Measurements from ENCODE around the gene CSRP2. TPM values are rescaled to one million over a fixed set of nuclear protein-coding genes. Genes with fewer than 3 reads are reported as not detected.

Gene CSRP2
- total RNA-seq, 4 donors from 2014 or later, result 10.1 to 24.4 (median 15.8) TPM

DNA sequence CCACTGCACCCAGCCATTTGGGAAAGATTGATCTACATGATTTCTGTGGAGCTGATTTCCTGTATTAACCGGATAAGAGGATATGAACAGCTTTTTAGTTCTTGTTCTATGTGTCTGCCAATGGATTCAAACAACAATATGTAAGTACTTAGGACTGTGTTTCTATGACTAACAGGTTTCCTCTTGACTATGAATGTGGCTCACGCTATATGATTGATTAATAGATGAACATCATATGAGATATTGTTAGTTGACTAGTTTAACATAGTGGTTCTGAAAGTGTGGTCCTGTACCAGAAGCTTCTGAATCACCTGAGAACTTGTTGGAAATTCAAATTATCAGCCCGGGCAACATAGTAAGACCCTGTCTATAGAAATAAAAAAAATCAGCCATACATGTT lies 12.8 kb upstream of the CSRP2 start:
- WGBS, result 72% methylated on average over 3 of the region's 3 CpGs
- no peak for TF ChIP-seq EP300 (IDR thresholded peaks at IDR 0.05)
- TF ChIP-seq POLR2AphosphoS5 (IDR thresholded peaks at IDR 0.05), result no peak
- no peak for TF ChIP-seq POLR2A (IDR thresholded peaks at IDR 0.05)
- TF ChIP-seq, protein P1, sequence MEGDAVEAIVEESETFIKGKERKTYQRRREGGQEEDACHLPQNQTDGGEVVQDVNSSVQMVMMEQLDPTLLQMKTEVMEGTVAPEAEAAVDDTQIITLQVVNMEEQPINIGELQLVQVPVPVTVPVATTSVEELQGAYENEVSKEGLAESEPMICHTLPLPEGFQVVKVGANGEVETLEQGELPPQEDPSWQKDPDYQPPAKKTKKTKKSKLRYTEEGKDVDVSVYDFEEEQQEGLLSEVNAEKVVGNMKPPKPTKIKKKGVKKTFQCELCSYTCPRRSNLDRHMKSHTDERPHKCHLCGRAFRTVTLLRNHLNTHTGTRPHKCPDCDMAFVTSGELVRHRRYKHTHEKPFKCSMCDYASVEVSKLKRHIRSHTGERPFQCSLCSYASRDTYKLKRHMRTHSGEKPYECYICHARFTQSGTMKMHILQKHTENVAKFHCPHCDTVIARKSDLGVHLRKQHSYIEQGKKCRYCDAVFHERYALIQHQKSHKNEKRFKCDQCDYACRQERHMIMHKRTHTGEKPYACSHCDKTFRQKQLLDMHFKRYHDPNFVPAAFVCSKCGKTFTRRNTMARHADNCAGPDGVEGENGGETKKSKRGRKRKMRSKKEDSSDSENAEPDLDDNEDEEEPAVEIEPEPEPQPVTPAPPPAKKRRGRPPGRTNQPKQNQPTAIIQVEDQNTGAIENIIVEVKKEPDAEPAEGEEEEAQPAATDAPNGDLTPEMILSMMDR (IDR thresholded peaks at IDR 0.05), result no peak

DNA sequence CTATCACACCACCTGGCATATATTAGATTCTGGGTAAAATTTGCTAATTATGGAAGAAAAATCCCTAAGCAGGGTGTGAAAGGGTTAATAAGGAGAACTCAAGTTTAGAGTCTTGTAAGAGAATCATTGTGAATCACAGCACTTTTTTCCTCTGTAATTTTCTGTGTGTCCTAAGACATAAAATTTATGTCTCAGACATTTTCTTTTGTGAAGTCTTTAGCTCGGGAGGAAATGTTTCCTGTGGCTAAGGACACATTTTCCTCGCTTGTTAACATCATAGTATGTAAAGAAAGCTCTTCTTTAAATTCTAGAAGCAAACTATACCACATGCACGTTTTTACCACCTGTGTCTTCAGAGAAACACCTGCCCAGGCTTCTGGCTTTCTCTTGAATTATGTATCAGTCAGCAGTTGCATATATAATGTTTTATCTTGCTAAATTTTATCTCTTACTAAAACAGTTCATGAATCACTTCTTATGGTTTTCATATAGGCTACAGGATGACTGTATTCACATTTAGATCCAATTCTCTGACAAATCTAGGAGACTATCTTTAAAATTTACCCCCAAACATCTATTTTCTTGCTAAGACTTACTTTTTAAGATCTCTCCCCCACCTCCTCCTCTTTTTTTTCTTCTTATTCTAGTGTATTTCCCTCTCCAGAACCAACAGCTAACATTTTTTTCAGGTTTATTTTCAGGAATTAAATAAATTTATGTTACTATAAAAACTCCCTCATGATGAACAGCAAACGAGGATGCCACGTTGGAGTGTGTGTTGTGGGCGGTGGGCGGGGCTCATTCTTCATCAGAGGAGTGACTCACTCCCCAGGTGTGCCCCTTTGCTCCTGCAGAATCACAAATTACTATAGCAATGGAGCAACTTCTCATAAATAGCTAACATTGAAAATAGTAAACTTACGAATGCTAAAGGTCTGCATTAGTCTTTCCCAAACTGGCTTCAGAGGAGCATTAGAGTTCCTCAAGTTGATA lies 11.6 kb upstream of the CSRP2 start:
- no peaks in the 10 kb centered on the region for H3K27me3 ChIP-seq
- H3K4me3 ChIP-seq, result no peak overlapping the region
- WGBS, result 40% methylated on average over 8 of the region's 8 CpGs
- TF ChIP-seq, protein P1 (IDR thresholded peaks at IDR 0.05), result no peak
- DNase-seq (ENCODE audit: low spot score in 2 of 2), result no peak
- H3K9me3 ChIP-seq, result no peaks in the 10 kb centered on the region
- no peak overlapping the region for H3K27ac ChIP-seq
- no peaks in the 10 kb centered on the region for H3K36me3 ChIP-seq
- H3K4me1 ChIP-seq, result no peaks in the 10 kb centered on the region

More for the DNA sequence above, 12.8 kb upstream of the CSRP2 start:
- DNase-seq (ENCODE audit: low spot score in 2 of 2), result no peak
- no peak overlapping the region for H3K27ac ChIP-seq
- no peaks in the 10 kb centered on the region for H3K36me3 ChIP-seq
- H3K9me3 ChIP-seq, result no peaks in the 10 kb centered on the region
- H3K4me3 ChIP-seq, result no peak overlapping the region
- no peaks in the 10 kb centered on the region for H3K4me1 ChIP-seq
- H3K27me3 ChIP-seq, result no peaks in the 10 kb centered on the region

DNA sequence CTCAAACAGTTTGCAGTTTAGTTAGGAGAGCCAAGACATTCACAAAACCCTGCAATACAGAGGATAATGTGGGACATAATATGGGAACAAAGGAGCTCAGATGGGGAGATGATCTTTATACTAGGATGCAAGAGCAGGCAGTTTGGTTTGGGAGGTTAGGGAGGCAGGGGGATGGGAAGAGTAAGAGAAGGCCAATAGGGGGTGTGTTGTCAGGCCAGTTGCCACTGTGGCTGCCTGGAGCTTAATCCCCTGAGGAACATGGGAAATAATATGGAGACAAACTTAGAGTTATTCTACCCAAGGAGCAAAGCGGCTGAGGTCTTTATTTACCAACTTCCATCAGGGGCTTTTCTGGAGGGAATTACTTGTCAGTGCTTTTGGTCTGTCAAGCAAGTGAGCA lies 10.0 kb upstream of the CSRP2 start:
- TF ChIP-seq EP300 (IDR thresholded peaks at IDR 0.05) (no peak), POLR2AphosphoS5 (IDR thresholded peaks at IDR 0.05) (no peak), POLR2A (IDR thresholded peaks at IDR 0.05) (no peak)
- TF ChIP-seq, protein P1 (IDR thresholded peaks at IDR 0.05), result no peak
- no peak for DNase-seq (ENCODE audit: low spot score in 2 of 2)
- Histone ChIP-seq H3K4me1 (no peaks in the 10 kb centered on the region), H3K36me3 (no peaks in the 10 kb centered on the region), H3K9me3 (no peaks in the 10 kb centered on the region), H3K4me3 (no peak overlapping the region), H3K27me3 (no peaks in the 10 kb centered on the region), H3K27ac (no peak overlapping the region)
- WGBS, result 89% methylated on average over 1 of the region's 1 CpG

DNA sequence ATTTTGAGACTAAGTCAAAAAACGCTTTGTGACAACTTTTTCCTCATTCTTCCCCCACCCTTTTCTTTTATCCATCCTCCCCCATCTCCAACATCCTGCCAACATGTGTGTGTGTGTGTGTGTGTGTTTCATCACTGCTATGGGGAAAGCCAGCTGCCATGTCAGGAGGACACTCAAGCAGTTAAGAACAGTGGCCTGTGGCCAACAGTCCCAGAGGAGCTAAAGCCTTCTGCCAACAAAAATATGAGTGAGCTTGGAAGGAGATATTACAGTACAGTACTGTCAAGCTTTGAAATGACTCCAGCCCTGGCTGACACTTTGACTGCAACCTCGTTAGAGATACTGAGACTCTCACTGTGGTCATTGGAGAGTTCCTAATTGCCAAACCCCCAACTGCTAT lies 5.0 kb upstream of the CSRP2 start:
- DNase-seq (ENCODE audit: low spot score in 2 of 2), result no peak
- TF ChIP-seq POLR2A (IDR thresholded peaks at IDR 0.05), result no peak
- TF ChIP-seq EP300 (IDR thresholded peaks at IDR 0.05), result no peak
- no peaks in the 10 kb centered on the region for H3K36me3 ChIP-seq
- no peak overlapping the region for H3K27ac ChIP-seq
- 36% methylated on average over 2 of the region's 2 CpGs for WGBS
- no peaks in the 10 kb centered on the region for H3K9me3 ChIP-seq
- no peak overlapping the region for H3K4me3 ChIP-seq
- H3K4me1 ChIP-seq, result peaks cover 6% of the 10 kb centered on the region
- H3K27me3 ChIP-seq, result no peaks in the 10 kb centered on the region

DNA sequence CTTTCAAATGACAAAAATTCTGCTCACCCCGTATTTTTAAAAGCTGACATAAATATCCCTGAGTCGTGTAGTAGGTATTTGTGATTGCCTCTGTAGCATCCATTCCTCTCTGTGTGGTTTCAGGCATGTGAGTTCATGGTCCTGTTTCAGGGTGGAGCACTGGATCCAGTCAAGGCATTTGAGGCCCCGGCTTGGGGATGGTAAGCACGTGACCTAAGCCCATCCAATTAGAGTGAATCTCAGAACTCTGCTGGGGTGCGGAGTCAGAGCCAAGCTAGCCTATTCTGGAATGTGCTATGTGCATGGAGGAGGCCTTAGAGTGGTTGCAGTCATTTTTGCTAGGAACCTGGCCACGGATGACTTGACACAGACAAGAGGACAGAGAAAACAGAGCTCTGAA lies 4.3 kb upstream of the CSRP2 start:
- no peak for TF ChIP-seq POLR2AphosphoS5 (IDR thresholded peaks at IDR 0.05)
- TF ChIP-seq EP300 (IDR thresholded peaks at IDR 0.05), result no peak
- TF ChIP-seq, protein P1 (IDR thresholded peaks at IDR 0.05), result no peak
- no peak for TF ChIP-seq POLR2A (IDR thresholded peaks at IDR 0.05)
- 80% methylated on average over 6 of the region's 6 CpGs for WGBS
- DNase-seq (ENCODE audit: low spot score in 2 of 2), result no peak
- Histone ChIP-seq H3K27me3 (no peaks in the 10 kb centered on the region), H3K36me3 (no peaks in the 10 kb centered on the region), H3K4me3 (no peak overlapping the region), H3K4me1 (peaks cover 12% of the 10 kb centered on the region), H3K9me3 (no peaks in the 10 kb centered on the region), H3K27ac (no peak overlapping the region)

Data from suprapubic skin (tissue), 4 donors.